Esophagus squamous epithelium (tissue), 5 donors: ENCODE results near the gene ATP2B3. TPM values are rescaled to one million over a fixed set of nuclear protein-coding genes. Genes with fewer than 3 reads are reported as not detected.
A peak's percentile ranks its signal among the peaks of the same experiment; 100 is the strongest.

ENCODE experiments used
- DNase-seq: peaks from one replicate; lab custom pipeline; 2025; lab: John Stamatoyannopoulos, UW
- H3K27ac ChIP-seq, 4 donors: fragments of 200-600 bp; sonication (generic); one replicate each; pipeline ENCODE4 v1.5.1; 2016 to 2019; ENCODE audit warnings: mild to moderate bottlenecking in 1 of 4
- H3K27me3 ChIP-seq, 4 donors: fragments of 200-600 bp; sonication (generic); 1 replicate in 3 of 4; 2 replicates in 1 of 4; pipeline versions ENCODE4 v1.5.1 to v1.6.0; 2017 to 2021; ENCODE audit warnings: antibody characterized with exemption in 1 of 4
- H3K36me3 ChIP-seq, 3 donors: fragments of 200-600 bp; sonication (generic); one replicate each; pipeline ENCODE4 v1.5.1; 2016 to 2019
- H3K4me1 ChIP-seq, 3 donors: fragments of 200-600 bp; sonication (generic); one replicate each; pipeline ENCODE4 v1.5.1; 2017 to 2019
- H3K4me3 ChIP-seq, 4 donors: fragments of 200-600 bp; sonication (generic); 1 replicate in 3 of 4; 2 replicates in 1 of 4; pipeline ENCODE4 v1.5.1; 2016 to 2019; ENCODE audit warnings: mild to moderate bottlenecking in 2 of 4, moderate library complexity in 1 of 4
- H3K9me3 ChIP-seq, 3 donors: fragments of 200-600 bp; sonication (generic); one replicate each; pipeline ENCODE4 v1.5.1; 2016 to 2019
- POLR2A ChIP-seq, 4 donors: fragments of 450-650 bp; IDR thresholded peaks; one replicate each; pipeline ENCODE4 v1.6.1; 2017; ENCODE audit warnings: antibody characterized with exemption in 4 of 4, mild to moderate bottlenecking in 4 of 4, moderate library complexity in 3 of 4
- WGBS, 2 donors: methylation state at CpG; one replicate each; pipeline ENCODE4 v1.1.5; 2018; 5-methylcytosine and 5-hydroxymethylcytosine counted together
- intact Hi-C: fragments of 100-400 bp; cut with DNase I; formaldehyde crosslinking; loops from one replicate; pipeline ENCODE4 v1.15.0; 2022
- total RNA-seq, 4 donors: library from RNA; depleted of rRNA; stranded (reverse); fragments of >200 nt; gene quantifications; one replicate each; pipeline ENCODE4 v1.1.0, GENCODE V29; 2016
- TF ChIP-seq, protein P1 (sequence below), 6 experiments: fragments of 450-650 bp in 4 of 6; fragments of 200-600 bp in 2 of 6; sonication (generic) in 2 of 6; IDR thresholded peaks; one replicate each; pipeline ENCODE4 v1.5.1; 2016 to 2019; ENCODE audit warnings: antibody characterized with exemption in 6 of 6, mild to moderate bottlenecking in 4 of 6, moderate library complexity in 4 of 6
- donor health status: DM: yes; HTN: yes; CAD: no.

ATP2B3 gene
- total RNA-seq, 4 donors from 2014 or later, result not detected

DNA sequence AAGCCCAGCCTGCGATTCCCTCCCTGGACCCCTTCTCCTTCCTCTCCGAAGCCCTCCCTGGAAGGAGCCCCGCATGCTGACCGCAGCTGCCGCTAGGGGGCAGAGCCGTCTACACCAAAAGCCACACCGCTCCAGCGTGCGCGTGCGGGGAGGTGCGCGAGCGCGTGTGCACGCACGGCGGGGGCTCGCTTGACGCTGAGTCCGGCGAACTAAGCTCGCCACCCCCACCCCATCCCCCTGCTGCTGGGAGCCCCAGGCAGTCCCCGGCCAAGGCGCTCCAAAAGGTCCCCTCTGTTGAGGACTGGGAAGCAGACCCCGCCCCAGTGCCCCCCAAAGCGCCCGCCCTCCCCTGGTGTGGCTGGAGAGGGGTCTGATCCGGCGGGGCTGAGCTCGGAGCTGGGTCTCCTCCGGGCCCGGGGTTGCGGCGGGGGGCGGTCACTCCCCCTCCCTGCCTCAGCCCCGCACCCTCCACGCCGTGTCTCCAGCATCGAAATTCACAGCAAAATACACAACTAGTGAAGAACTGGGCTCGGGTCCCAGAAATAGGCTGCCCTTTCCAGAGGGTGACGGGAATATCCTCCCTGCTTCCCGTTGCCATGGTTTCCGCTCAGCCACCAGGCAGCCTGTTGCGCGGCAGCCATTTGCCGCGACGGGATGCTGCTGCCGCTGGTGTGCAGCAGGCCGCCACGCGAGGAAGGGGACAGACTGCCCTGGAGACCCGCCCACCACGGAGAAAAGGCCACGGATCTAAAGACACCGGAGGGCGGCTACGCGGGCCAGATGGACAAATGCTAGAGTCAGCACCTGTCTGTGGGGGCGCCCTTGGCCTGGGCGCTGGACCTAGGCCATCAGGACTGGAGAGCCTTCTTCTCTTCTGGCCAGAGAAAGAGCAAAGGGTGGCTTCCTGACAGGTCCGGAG lies 92.7 kb downstream of the ATP2B3 start:
- Histone ChIP-seq H3K9me3 (no peaks in the 10 kb centered on the region), H3K4me3 (peak overlapping the region; percentile 10 to 61 (median 42)), H3K36me3 (no peaks in the 10 kb centered on the region), H3K27ac (no peak overlapping the region), H3K4me1 (peaks cover 0 to 13% (median 4%) of the 10 kb centered on the region in 3 donors), H3K27me3 (peaks cover 0 to 31% (median 0%) of the 10 kb centered on the region in 4 donors)
- intact Hi-C loops, result no loop called here
- TF ChIP-seq, protein P1, sequence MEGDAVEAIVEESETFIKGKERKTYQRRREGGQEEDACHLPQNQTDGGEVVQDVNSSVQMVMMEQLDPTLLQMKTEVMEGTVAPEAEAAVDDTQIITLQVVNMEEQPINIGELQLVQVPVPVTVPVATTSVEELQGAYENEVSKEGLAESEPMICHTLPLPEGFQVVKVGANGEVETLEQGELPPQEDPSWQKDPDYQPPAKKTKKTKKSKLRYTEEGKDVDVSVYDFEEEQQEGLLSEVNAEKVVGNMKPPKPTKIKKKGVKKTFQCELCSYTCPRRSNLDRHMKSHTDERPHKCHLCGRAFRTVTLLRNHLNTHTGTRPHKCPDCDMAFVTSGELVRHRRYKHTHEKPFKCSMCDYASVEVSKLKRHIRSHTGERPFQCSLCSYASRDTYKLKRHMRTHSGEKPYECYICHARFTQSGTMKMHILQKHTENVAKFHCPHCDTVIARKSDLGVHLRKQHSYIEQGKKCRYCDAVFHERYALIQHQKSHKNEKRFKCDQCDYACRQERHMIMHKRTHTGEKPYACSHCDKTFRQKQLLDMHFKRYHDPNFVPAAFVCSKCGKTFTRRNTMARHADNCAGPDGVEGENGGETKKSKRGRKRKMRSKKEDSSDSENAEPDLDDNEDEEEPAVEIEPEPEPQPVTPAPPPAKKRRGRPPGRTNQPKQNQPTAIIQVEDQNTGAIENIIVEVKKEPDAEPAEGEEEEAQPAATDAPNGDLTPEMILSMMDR (IDR thresholded peaks at IDR 0.05), result peak; percentile 57 to 77 (median 64)
- no peak for TF ChIP-seq POLR2A (IDR thresholded peaks at IDR 0.05)
- 22% methylated on average over 4 of the region's 63 CpGs; no CpG with 5 or more reads in 1 of the 2 donors for WGBS, 2 donors
- DNase-seq, result no peak

DNA sequence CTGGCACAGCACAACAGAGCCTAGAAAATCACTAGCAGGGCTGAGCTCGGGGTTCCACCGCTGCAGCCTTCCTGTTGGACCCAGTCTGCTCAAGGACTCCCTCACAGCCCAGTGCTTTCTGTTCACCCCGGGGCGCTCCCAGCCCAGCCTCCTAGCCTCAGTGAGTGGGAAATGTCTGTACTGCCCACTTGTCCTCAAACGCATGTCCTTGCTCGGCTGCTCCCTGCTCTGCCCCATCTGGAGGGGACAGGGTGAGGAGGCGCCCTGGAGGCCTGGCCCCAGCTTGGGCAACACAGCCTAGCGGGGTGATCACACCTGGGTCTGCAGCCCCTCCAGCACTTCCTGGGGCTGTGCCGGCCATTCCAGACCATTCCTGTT lies 93.4 kb downstream of the ATP2B3 start:
- no peak for DNase-seq
- WGBS, 2 donors, result 60 to 79% methylated on average over 1 to 3 of the region's 9 CpGs
- H3K27me3 ChIP-seq, result peaks cover 0 to 37% (median 0%) of the 10 kb centered on the region in 4 donors
- H3K9me3 ChIP-seq, result no peaks in the 10 kb centered on the region
- no peak overlapping the region for H3K27ac ChIP-seq
- no peaks in the 10 kb centered on the region for H3K36me3 ChIP-seq
- H3K4me1 ChIP-seq, result peaks cover 0 to 13% (median 4%) of the 10 kb centered on the region in 3 donors
- H3K4me3 ChIP-seq, result no peak overlapping the region
- TF ChIP-seq POLR2A (IDR thresholded peaks at IDR 0.05), result no peak
- TF ChIP-seq, protein P1 (IDR thresholded peaks at IDR 0.05), result no peak
- intact Hi-C loops, result no loop called here

DNA sequence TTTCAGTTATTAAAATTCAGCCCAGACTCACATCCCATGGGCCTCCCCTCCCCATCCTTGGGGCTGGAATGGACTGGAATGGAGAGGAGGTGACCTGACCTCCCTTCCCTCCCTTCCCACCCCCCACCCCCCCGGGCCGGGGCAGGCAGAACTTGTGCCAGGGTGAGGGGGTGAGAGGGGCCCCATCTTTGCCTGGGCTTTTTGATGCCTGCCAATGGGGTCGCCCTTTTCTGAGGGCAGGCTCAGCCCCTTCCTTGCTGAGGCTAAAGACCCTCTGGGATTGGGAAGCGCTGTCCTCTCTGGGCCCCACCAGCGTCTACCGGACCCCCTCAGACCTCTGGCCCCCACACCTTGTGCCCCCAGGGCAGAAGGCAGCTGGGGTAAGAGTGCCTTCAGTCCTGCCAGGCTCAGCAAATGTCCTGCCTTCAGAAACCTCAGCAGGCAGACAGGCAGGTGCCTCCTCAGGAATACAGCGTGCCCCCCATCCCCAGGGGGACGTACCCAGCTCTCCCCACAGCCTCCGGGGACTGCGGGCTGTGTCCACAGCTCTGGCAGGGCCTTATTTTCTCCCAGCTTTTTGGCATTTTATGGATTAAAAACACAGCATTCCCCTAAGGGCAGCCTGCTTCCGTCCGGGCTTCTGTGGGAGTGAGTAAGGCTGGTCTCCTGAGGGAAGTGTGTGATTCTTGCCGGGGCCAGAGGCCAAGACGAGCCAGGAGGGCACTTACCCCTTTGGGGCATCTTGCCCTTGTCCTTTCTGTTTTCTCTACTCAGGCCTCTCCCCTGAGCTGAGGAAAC lies 94.1 kb downstream of the ATP2B3 start:
- DNase-seq, result no peak
- Histone ChIP-seq H3K27me3 (peaks cover 0 to 37% (median 0%) of the 10 kb centered on the region in 4 donors), H3K9me3 (no peaks in the 10 kb centered on the region), H3K4me3 (no peak overlapping the region), H3K4me1 (peaks cover 0 to 13% (median 4%) of the 10 kb centered on the region in 3 donors), H3K36me3 (no peaks in the 10 kb centered on the region), H3K27ac (no peak overlapping the region)
- WGBS, 2 donors, result 80% methylated on average over 1 of the region's 14 CpGs; no CpG with 5 or more reads in 1 of the 2 donors
- intact Hi-C loops, result no loop called here
- TF ChIP-seq POLR2A (IDR thresholded peaks at IDR 0.05), result no peak
- TF ChIP-seq, protein P1 (IDR thresholded peaks at IDR 0.05), result no peak

DNA sequence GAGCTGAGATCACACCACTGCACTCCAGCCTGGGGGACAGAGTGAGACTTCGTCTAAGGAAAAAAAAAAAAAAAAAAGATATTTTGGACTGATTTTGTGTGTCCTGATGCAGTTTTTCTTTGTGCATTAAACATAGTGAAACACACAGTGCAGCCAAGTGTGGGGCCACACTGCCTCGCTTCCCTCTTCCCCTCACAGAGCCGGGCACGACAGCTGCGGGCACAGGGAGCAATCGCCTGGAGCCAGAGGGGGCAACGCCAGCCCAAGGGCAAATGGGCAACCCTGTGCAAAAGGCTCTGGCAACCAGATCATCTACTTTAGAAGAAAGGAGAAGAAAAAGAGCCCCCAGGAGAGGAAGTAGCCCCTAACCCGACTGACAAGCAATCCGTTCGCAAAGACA lies 95.0 kb downstream of the ATP2B3 start:
- intact Hi-C loops, result no loop called here
- 63 to 67% methylated on average over 9 to 10 of the region's 10 CpGs for WGBS, 2 donors
- H3K4me3 ChIP-seq, result no peak overlapping the region
- H3K9me3 ChIP-seq, result no peaks in the 10 kb centered on the region
- no peaks in the 10 kb centered on the region for H3K36me3 ChIP-seq
- no peak for DNase-seq
- no peak overlapping the region for H3K27ac ChIP-seq
- TF ChIP-seq, protein P1 (IDR thresholded peaks at IDR 0.05), result no peak
- TF ChIP-seq POLR2A (IDR thresholded peaks at IDR 0.05), result no peak
- peaks cover 0 to 13% (median 4%) of the 10 kb centered on the region in 3 donors for H3K4me1 ChIP-seq
- H3K27me3 ChIP-seq, result peaks cover 0 to 44% (median 0%) of the 10 kb centered on the region in 4 donors
